C4-2B (cell line): ENCODE data around the gene PTPRD.

Source experiments
- CTCF ChIP-seq: fragments of 450-650 bp; conservative IDR thresholded peaks from 2 replicates; pipeline ENCODE4 v1.5.1; 2017; ENCODE audit warnings: mild to moderate bottlenecking
- ZFX ChIP-seq: fragments of 450-650 bp; IDR thresholded peaks from 2 replicates; pipeline ENCODE4 v1.6.1; 2017

- no peak for TF ChIP-seq CTCF
- TF ChIP-seq ZFX, result no peak
Observed at GRCh38 chr9:8643464-8643863, 1969.3 kb downstream of the PTPRD start.
